Activated CD4-positive, alpha-beta T cell treated with anti-CD3 and anti-CD28 coated beads, Interleukin-2, amount 10 ng/mL, durations not matched to agents 24 days and 14 days (primary cell): Measurements from ENCODE around the gene PTPRT. TPM values are rescaled to one million over a fixed set of nuclear protein-coding genes. Genes with fewer than 3 reads are reported as not detected.

Experiments used
- DNase-seq: peaks from one replicate; pipeline ENCODE4 v3.0.0; 2022
- H3K27ac Mint-ChIP-seq: one replicate; pipeline ENCODE4 v1.8.0; 2022; ENCODE audit warnings: mild to moderate bottlenecking, mixed read lengths
- H3K27me3 Mint-ChIP-seq: one replicate; pipeline ENCODE4 v1.8.0; 2022; ENCODE audit warnings: mixed read lengths
- H3K36me3 Mint-ChIP-seq: one replicate; pipeline ENCODE4 v1.8.0; 2022; ENCODE audit warnings: low read depth, mild to moderate bottlenecking, mixed read lengths
- H3K4me1 Mint-ChIP-seq: one replicate; pipeline ENCODE4 v1.8.0; 2021; ENCODE audit warnings: mixed read lengths
- H3K4me3 Mint-ChIP-seq: one replicate; pipeline ENCODE4 v1.8.0; 2022; ENCODE audit warnings: mild to moderate bottlenecking, moderate library complexity, mixed read lengths
- H3K9me3 Mint-ChIP-seq: one replicate; pipeline ENCODE4 v1.8.0; 2021; ENCODE audit warnings: mixed read lengths
- intact Hi-C: fragments of 100-400 bp; cut with micrococcal nuclease; formaldehyde crosslinking; loops from one replicate; pipeline ENCODE4 v1.15.1; 2023
- total RNA-seq: library from RNA; stranded (reverse); gene quantifications from 2 replicates; pipeline ENCODE4 v1.2.3, GENCODE V29; 2022

Gene PTPRT
- total RNA-seq, 1 donor from 2014 or later = not detected

DNA sequence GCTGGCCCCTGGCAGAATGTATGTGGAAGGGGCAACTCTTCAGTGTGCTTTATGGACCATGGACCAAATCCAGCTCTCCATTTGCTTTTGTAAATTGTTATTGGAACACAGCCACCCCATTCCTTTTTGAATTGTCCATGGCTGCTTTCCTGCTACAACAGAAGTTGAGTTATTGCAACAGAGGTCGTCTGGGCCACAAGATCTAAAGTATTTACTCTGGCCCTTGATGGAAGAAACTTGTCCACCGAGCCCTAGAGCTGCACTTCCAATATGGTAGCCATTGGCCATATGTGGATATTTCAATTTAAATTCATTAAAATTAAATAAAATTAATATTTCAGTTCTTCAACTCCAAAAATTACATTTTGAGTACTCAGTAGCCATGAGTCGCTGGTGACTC, 543.5 kb downstream of the PTPRT start:
- Mint-ChIP-seq H3K4me1 (no peaks in the 10 kb centered on the region), H3K27ac (no peak overlapping the region), H3K9me3 (no peaks in the 10 kb centered on the region), H3K4me3 (no peak overlapping the region), H3K27me3 (no peaks in the 10 kb centered on the region), H3K36me3 (no peaks in the 10 kb centered on the region)
- DNase-seq = no peak
- intact Hi-C loops = no loop called here

DNA sequence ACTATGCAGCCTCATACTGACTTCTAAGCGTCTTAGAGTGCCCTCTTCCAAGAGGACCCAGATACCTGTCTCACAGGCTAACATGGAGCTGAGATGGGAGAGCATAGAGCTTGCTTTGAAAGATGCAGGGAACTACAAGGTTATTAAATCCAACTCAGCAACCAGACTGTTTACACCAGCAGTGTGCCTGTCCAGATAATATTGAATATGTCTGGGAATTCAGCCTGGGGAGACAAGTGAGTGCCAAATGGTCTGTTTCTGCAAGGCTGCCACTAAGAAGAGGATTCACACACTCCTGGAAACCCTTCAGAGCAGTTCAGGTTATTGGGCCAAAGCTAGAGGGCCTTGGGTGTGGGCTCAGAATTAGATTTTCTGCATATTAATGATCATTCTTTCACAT, 547.8 kb downstream of the PTPRT start:
- H3K9me3 Mint-ChIP-seq = no peaks in the 10 kb centered on the region
- H3K4me1 Mint-ChIP-seq = no peaks in the 10 kb centered on the region
- no peak overlapping the region for H3K4me3 Mint-ChIP-seq
- intact Hi-C loops = no loop called here
- no peaks in the 10 kb centered on the region for H3K27me3 Mint-ChIP-seq
- DNase-seq = no peak
- no peak overlapping the region for H3K27ac Mint-ChIP-seq
- H3K36me3 Mint-ChIP-seq = no peaks in the 10 kb centered on the region

DNA sequence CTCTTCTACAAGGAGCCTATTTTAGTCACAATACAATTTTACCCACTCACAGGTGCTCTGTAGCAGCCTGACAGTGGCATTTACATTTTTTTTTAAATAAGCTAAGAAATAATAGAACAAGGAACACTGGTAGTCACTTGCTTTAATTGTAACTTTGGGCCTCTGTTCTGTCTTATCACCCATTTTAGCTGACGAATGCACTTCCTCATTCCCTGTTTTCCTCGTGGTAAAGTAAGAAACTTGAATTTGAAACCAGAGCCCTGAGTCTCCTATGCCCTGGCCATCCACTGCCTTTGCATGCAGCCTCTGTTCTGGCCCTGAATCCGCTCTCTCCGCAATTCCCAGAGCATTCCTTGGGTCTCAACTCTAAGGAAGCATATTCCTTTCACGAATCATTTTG, 550.6 kb downstream of the PTPRT start:
- Mint-ChIP-seq H3K27me3 (no peaks in the 10 kb centered on the region), H3K9me3 (no peaks in the 10 kb centered on the region), H3K4me3 (no peak overlapping the region), H3K27ac (no peak overlapping the region), H3K36me3 (no peaks in the 10 kb centered on the region), H3K4me1 (no peaks in the 10 kb centered on the region)
- no peak for DNase-seq
- intact Hi-C loops = no loop called here

DNA sequence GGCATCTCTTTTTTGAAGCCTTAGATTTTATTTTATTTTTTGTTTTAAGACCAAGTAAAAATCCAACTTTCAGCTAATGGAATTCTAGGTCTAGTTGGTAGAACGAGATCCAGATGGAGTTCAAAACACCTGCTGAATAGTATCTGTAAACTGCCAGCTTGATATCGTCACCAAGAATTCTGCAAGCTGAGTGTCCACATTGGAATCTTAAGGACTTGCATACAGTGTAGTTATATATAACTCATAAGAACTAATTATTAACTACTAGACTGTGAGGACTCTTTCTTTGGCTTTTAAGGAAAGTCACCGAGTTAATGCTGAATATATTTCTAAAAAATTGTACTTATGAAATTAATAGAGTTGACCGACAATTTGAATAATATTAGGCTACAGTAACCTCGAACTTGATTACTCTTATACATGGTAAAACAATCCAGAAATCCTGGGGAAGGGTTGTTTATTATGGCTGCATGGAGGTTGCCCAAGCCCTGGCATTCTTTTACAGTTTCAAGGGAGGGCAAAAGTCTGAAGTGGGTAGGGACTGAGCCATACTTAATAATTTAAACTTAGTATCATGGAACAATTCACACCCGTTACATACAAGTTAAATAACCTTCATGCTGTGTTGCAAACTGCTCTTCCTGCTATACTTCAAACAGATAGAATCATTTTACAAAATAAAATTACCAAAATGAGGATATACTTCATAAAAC, 553.9 kb downstream of the PTPRT start:
- H3K9me3 Mint-ChIP-seq = no peaks in the 10 kb centered on the region
- H3K27me3 Mint-ChIP-seq = no peaks in the 10 kb centered on the region
- H3K4me3 Mint-ChIP-seq = no peak overlapping the region
- intact Hi-C loops = no loop called here
- no peaks in the 10 kb centered on the region for H3K36me3 Mint-ChIP-seq
- no peak for DNase-seq
- no peak overlapping the region for H3K27ac Mint-ChIP-seq
- H3K4me1 Mint-ChIP-seq = no peaks in the 10 kb centered on the region

DNA sequence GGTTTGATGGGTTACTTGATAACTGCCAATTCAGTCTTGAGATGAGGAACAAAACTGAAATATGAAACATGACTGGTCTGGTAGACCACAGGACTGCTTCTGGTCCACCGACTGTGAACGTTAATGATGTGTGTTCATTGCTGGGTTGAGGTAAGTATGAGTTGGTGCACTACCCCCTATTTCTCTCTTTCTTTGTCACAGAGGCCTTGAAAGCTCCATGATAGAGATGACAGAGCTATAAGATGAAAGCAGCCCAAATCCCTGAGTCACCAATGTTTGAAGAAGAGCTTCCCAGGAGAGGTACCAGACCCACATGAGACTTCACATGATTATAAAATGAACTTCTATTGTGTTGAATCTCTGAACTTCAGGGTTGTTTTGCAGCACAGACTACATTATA, 555.5 kb downstream of the PTPRT start:
- intact Hi-C loops = no loop called here
- no peaks in the 10 kb centered on the region for H3K9me3 Mint-ChIP-seq
- no peaks in the 10 kb centered on the region for H3K27me3 Mint-ChIP-seq
- no peak overlapping the region for H3K27ac Mint-ChIP-seq
- DNase-seq = no peak
- H3K36me3 Mint-ChIP-seq = no peaks in the 10 kb centered on the region
- no peak overlapping the region for H3K4me3 Mint-ChIP-seq
- H3K4me1 Mint-ChIP-seq = no peaks in the 10 kb centered on the region

DNA sequence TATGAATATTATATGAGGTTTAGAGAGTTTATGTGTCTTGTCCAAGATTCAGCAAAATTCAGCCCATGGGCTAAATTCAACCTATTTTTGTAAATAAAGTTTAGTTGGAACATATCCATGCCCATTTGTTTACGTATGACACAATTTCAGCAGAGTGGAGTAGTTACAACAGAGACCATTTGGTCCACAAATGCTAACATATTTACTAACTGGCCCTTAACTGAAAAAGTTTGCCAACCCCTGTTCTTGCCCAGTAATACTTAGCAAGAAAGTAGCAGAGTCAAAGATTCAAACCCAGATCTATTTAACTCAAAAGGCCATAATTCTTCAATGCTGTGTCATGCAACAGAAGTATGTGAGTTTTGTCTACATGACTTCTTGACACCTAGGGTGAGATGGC, 561.0 kb downstream of the PTPRT start:
- H3K4me1 Mint-ChIP-seq = no peaks in the 10 kb centered on the region
- peaks cover 3% of the 10 kb centered on the region for H3K9me3 Mint-ChIP-seq
- intact Hi-C loops = no loop called here
- no peak overlapping the region for H3K4me3 Mint-ChIP-seq
- no peak for DNase-seq
- H3K27me3 Mint-ChIP-seq = no peaks in the 10 kb centered on the region
- H3K27ac Mint-ChIP-seq = no peak overlapping the region
- H3K36me3 Mint-ChIP-seq = no peaks in the 10 kb centered on the region

DNA sequence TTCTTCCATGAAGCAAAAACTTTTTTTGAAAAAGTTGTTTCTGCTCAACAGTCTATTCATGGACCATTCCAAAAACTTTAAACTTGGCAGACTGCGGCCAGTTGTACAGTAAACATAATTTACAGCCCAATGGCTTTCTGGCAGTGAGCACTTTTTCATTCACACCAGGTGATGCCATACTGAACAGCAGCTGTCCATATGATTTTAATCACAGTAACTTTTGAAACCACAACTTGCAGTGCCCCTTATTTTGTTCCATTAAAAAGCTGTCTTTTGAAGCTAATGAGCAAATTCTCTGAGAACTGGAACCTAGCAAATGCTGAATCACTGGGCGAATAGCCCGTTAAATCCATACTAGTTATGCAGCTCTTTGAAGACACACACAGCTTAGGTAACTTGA, 576.6 kb downstream of the PTPRT start:
- Mint-ChIP-seq H3K9me3 (peaks cover 13% of the 10 kb centered on the region), H3K36me3 (no peaks in the 10 kb centered on the region), H3K27me3 (no peaks in the 10 kb centered on the region), H3K4me1 (no peaks in the 10 kb centered on the region), H3K4me3 (no peak overlapping the region), H3K27ac (no peak overlapping the region)
- intact Hi-C loops = no loop called here
- no peak for DNase-seq

DNA sequence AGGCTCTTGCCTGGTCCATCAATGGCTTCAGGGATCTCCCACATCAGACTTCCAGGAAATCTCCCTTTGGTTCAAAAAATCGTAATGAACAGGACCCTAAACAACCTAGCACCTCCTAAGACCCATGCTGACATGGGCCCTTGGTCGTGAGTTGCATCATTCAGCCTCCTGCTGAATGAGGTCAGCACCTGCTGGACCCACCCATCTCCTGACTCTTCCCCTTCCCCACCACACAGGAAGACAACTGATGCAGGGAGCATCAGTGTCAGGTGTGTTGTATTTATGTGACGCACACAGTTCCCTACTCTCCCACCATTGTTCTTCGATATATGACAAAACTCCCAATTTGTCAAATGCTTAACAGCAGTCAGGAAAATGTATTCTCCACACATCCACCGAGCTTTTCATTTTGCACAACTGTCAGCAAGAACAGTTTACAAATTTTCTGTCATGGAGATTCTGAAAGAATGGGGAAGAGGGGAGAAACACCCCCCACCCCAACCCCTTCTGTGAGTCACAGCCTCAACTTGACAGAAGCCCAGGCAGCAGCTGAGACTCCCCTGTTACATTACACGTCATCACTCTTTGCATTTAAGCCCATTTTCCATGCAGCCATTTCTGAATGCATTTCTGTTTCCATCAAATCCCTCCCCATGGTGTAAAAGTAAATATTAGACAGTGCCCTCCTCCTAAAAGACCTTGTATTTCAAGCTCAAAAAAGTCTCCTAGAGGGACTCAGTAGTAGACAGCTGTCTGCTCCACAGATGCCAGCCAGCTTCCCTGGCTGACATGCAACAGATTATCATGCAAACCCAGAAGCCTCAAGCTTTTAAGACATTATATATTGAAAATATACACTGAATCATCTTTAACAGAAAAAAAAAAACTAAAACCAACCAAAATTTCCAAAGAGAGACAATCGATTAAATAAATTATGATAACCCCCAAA, 577.5 kb downstream of the PTPRT start:
- intact Hi-C loops = no loop called here
- Mint-ChIP-seq H3K27me3 (no peaks in the 10 kb centered on the region), H3K27ac (no peak overlapping the region), H3K9me3 (peaks cover 14% of the 10 kb centered on the region), H3K4me1 (no peaks in the 10 kb centered on the region), H3K4me3 (no peak overlapping the region), H3K36me3 (no peaks in the 10 kb centered on the region)
- no peak for DNase-seq

DNA sequence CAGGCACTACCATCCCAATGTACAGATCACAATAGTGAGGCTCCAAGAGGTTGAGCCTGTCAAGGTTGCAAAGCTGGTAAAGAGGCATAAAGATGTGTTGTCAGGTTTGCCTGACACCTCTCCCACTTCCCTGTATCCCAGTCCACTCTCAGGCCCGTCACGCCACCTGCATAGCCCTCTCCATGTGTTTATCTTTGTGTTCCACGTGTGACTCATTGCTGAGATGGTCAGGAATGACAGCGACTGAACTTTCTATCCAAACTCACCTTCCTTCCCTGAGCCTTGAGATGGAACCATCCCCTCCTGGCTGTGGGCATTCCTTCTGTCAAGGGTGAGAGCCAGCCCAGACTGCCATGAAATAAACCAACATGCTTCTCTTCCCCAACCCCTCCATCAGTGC, 578.3 kb downstream of the PTPRT start:
- Mint-ChIP-seq H3K27me3 (no peaks in the 10 kb centered on the region), H3K27ac (no peak overlapping the region), H3K4me1 (no peaks in the 10 kb centered on the region), H3K36me3 (no peaks in the 10 kb centered on the region), H3K9me3 (peaks cover 16% of the 10 kb centered on the region), H3K4me3 (no peak overlapping the region)
- no peak for DNase-seq
- intact Hi-C loops = no loop called here

DNA sequence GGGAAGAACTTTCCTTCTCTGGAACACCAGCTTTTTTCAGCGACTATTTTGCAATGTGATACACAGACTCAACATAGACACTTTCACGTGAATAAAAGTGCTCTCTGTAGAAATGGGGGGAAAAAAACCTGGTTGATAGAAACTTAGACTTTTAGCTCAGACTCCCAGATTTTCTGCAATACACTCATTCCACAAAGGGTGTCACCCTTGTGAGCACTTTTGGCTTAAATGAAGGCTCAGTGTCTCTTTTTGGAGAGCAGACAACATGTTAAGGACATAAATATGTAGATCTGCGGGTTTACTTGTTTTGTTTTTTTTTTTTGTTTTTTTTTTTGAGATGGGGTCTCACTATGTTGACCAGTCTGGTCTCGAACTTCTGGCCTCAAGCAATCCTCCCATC, 579.6 kb downstream of the PTPRT start:
- no peaks in the 10 kb centered on the region for H3K4me1 Mint-ChIP-seq

DNA sequence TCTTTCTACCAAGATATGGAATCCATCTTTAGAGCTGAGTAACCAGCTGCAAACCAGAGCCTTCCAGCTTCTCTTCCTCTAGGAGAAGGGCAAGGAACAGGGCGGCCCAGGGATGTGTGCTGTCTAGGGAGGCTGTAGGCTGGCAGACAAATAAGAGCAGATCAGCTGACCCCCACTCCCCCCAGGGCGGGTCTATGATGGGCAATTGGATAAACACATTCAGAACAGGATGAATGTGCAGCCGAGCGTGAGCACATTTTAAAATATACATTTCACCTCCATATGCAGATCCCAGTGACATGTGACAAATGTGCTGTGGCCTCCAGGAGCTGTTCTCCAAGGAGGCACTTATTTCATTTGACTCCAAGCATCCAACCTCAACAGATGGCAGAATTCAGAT, 580.1 kb downstream of the PTPRT start:
- peaks cover 16% of the 10 kb centered on the region for H3K9me3 Mint-ChIP-seq
- no peaks in the 10 kb centered on the region for H3K4me1 Mint-ChIP-seq
- DNase-seq = no peak
- intact Hi-C loops = no loop called here
- no peaks in the 10 kb centered on the region for H3K36me3 Mint-ChIP-seq
- H3K4me3 Mint-ChIP-seq = no peak overlapping the region
- no peaks in the 10 kb centered on the region for H3K27me3 Mint-ChIP-seq
- H3K27ac Mint-ChIP-seq = no peak overlapping the region

More for the DNA sequence above, 579.6 kb downstream of the PTPRT start:
- H3K4me3 Mint-ChIP-seq = no peak overlapping the region
- no peak for DNase-seq
- H3K36me3 Mint-ChIP-seq = no peaks in the 10 kb centered on the region
- no peaks in the 10 kb centered on the region for H3K27me3 Mint-ChIP-seq
- intact Hi-C loops = no loop called here
- peaks cover 16% of the 10 kb centered on the region for H3K9me3 Mint-ChIP-seq
- no peak overlapping the region for H3K27ac Mint-ChIP-seq

DNA sequence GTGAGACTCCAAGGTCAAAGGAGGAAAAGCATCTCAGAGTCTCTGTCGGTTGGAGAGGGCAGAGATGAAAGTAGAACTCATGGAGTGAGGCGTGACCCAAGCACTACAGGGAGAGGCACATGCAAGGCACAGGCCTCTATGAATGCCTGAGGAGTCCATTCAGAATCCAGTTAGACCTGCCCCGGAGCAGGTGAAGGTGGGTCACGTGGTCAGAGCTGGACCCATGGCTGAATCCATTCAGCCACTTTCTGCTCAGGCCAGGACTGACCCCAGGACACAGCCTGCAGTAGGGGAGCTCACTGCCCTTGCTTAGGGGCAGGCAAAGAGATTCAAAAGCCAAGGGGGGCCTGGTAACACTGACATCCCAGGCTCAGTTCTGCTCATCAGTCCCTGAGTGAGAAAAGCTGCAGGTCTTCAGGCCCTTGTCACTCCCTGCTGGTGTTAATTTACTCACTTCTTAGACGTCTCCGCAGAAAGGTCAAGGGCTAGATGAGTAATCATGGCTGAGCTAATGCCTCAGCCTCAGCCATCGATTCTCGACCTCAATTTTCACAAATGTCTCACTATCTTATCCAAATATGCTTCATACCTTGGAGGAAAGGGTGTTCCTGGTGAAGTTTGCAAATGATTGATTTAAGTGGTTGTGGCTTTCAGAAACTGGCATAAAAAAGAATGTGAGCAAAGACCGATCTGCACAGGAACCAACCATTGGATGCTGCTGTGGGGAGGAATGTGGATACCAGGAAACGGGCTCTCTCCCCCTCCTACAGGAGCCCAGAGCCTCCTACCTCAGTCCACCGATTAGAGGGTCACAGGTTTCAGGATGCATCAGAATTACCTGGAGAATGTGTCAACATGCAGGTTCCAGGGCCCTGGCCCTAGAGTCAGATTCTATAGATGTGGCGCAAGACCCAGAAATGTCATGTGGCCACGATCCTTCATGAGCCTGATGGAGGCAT, 584.4 kb downstream of the PTPRT start:
- Mint-ChIP-seq H3K27ac (no peak overlapping the region), H3K36me3 (no peaks in the 10 kb centered on the region), H3K27me3 (no peaks in the 10 kb centered on the region), H3K4me3 (no peak overlapping the region), H3K9me3 (peaks cover 8% of the 10 kb centered on the region), H3K4me1 (no peaks in the 10 kb centered on the region)
- DNase-seq = no peak
- intact Hi-C loops = no loop called here

- Mint-ChIP-seq H3K4me3 (no peak overlapping the region), H3K27me3 (no peaks in the 10 kb centered on the region), H3K9me3 (peaks cover 8% of the 10 kb centered on the region), H3K4me1 (no peaks in the 10 kb centered on the region), H3K27ac (no peak overlapping the region), H3K36me3 (no peaks in the 10 kb centered on the region)
- intact Hi-C loops = no loop called here
- no peak for DNase-seq
Measured at GRCh38 chr20:42603655-42604054, 586.1 kb downstream of the PTPRT start.

- no peak overlapping the region for H3K4me3 Mint-ChIP-seq
- no peaks in the 10 kb centered on the region for H3K4me1 Mint-ChIP-seq
- H3K9me3 Mint-ChIP-seq = peaks cover 5% of the 10 kb centered on the region
- no peaks in the 10 kb centered on the region for H3K36me3 Mint-ChIP-seq
- no peak overlapping the region for H3K27ac Mint-ChIP-seq
- DNase-seq = no peak
- intact Hi-C loops = no loop called here
- no peaks in the 10 kb centered on the region for H3K27me3 Mint-ChIP-seq
Measured at GRCh38 chr20:42598581-42598980, 591.1 kb downstream of the PTPRT start.
